Activated naive CD8-positive, alpha-beta T cell treated with anti-CD3 and anti-CD28 coated beads, Interleukin-2, amount 50 U/mL, for 24 hours (primary cell): ENCODE data around the gene HIRA.
"Not testable (repeated sequence)": the region's sequence is repeated elsewhere in the genome, so short reads cannot be mapped to it uniquely, and the experiment has no call there.

Experiments used
- ATAC-seq: fragments of 150-1000 bp; cut with Tn5 transposase; one replicate; pipeline ENCODE4 v1.10.0; 2021
- DNase-seq: peaks from one replicate; pipeline ENCODE4 v3.0.0; 2021
- H3K27ac Mint-ChIP-seq: one replicate; pipeline ENCODE4 v1.8.0; 2021; ENCODE audit warnings: mild to moderate bottlenecking, mixed read lengths
- H3K27me3 Mint-ChIP-seq: one replicate; pipeline ENCODE4 v1.8.0; 2021; ENCODE audit warnings: mixed read lengths
- H3K36me3 Mint-ChIP-seq: one replicate; pipeline ENCODE4 v1.8.0; 2021; ENCODE audit warnings: low read depth, mixed read lengths
- H3K4me1 Mint-ChIP-seq: one replicate; pipeline ENCODE4 v1.8.0; 2021; ENCODE audit warnings: mixed read lengths
- H3K4me3 Mint-ChIP-seq: one replicate; pipeline ENCODE4 v1.8.0; 2021; ENCODE audit warnings: mild to moderate bottlenecking, moderate library complexity, mixed read lengths
- H3K9me3 Mint-ChIP-seq: one replicate; pipeline ENCODE4 v1.8.0; 2021; ENCODE audit warnings: mixed read lengths

HIRA gene

GRCh38 chr22:19320136-19320535, 111.4 kb downstream of the HIRA start:
- DNase-seq, ATAC-seq, H3K4me1 Mint-ChIP-seq, H3K4me3 Mint-ChIP-seq, H3K27me3 Mint-ChIP-seq, H3K27ac Mint-ChIP-seq, H3K36me3 Mint-ChIP-seq: not testable (repeated sequence)
- H3K9me3 Mint-ChIP-seq = peaks cover 33% of the 10 kb centered on the region

GRCh38 chr22:19319281-19319680, 112.3 kb downstream of the HIRA start:
- Mint-ChIP-seq H3K27me3 (peaks cover 1% of the 10 kb centered on the region), H3K9me3 (peaks cover 35% of the 10 kb centered on the region), H3K27ac (no peak overlapping the region), H3K36me3 (peaks cover under 1% of the 10 kb centered on the region), H3K4me1 (no peaks in the 10 kb centered on the region), H3K4me3 (no peak overlapping the region)
- ATAC-seq = no peak
- DNase-seq = no peak

GRCh38 chr22:19317865-19318264, 113.7 kb downstream of the HIRA start:
- peaks cover 3% of the 10 kb centered on the region for H3K27me3 Mint-ChIP-seq
- no peak overlapping the region for H3K4me3 Mint-ChIP-seq
- H3K27ac Mint-ChIP-seq = no peak overlapping the region
- peaks cover 4% of the 10 kb centered on the region for H3K36me3 Mint-ChIP-seq
- DNase-seq (no peak), ATAC-seq (no peak)
- H3K9me3 Mint-ChIP-seq = peaks cover 38% of the 10 kb centered on the region
- H3K4me1 Mint-ChIP-seq = no peaks in the 10 kb centered on the region

GRCh38 chr22:19307872-19308271, 123.7 kb downstream of the HIRA start:
- H3K36me3 Mint-ChIP-seq = no peaks in the 10 kb centered on the region

GRCh38 chr22:19306535-19306934, 125.0 kb downstream of the HIRA start:
- DNase-seq, ATAC-seq, H3K9me3 Mint-ChIP-seq, H3K27me3 Mint-ChIP-seq, H3K36me3 Mint-ChIP-seq, H3K4me1 Mint-ChIP-seq, H3K4me3 Mint-ChIP-seq, H3K27ac Mint-ChIP-seq: not testable (repeated sequence)

More at GRCh38 chr22:19307872-19308271, 123.7 kb downstream of the HIRA start:
- Mint-ChIP-seq H3K27ac (no peak overlapping the region), H3K9me3 (peaks cover 4% of the 10 kb centered on the region), H3K4me1 (no peaks in the 10 kb centered on the region), H3K4me3 (no peak overlapping the region), H3K27me3 (peaks cover 1% of the 10 kb centered on the region)
- DNase-seq (no peak), ATAC-seq (no peak)

GRCh38 chr22:19304547-19304946, 127.0 kb downstream of the HIRA start:
- H3K9me3 Mint-ChIP-seq = no peaks in the 10 kb centered on the region
- ATAC-seq (no peak), DNase-seq (no peak)
- peaks cover 3% of the 10 kb centered on the region for H3K27me3 Mint-ChIP-seq
- H3K4me3 Mint-ChIP-seq = no peak overlapping the region
- H3K27ac Mint-ChIP-seq = no peak overlapping the region
- H3K36me3 Mint-ChIP-seq = no peaks in the 10 kb centered on the region
- H3K4me1 Mint-ChIP-seq = no peaks in the 10 kb centered on the region

- H3K27me3 Mint-ChIP-seq = peaks cover 3% of the 10 kb centered on the region
- H3K36me3 Mint-ChIP-seq = no peaks in the 10 kb centered on the region
These were observed 127.7 kb downstream of the HIRA start for GRCh38 chr22:19303785-19304184.

GRCh38 chr22:19295733-19296132, 135.8 kb downstream of the HIRA start:
- no peak overlapping the region for H3K27ac Mint-ChIP-seq
- DNase-seq (no peak), ATAC-seq (no peak)
- H3K27me3 Mint-ChIP-seq = peaks cover 4% of the 10 kb centered on the region
- H3K4me1 Mint-ChIP-seq = peaks cover 10% of the 10 kb centered on the region
- no peaks in the 10 kb centered on the region for H3K9me3 Mint-ChIP-seq
- H3K4me3 Mint-ChIP-seq = no peak overlapping the region
- H3K36me3 Mint-ChIP-seq = no peaks in the 10 kb centered on the region

More at GRCh38 chr22:19303785-19304184, 127.7 kb downstream of the HIRA start:
- ATAC-seq (no peak), DNase-seq (no peak)
- no peak overlapping the region for H3K4me3 Mint-ChIP-seq
- H3K27ac Mint-ChIP-seq = no peak overlapping the region
- H3K4me1 Mint-ChIP-seq = no peaks in the 10 kb centered on the region
- H3K9me3 Mint-ChIP-seq = no peaks in the 10 kb centered on the region

GRCh38 chr22:19292458-19293230, 138.9 kb downstream of the HIRA start:
- DNase-seq = no peak
- Mint-ChIP-seq H3K36me3 (no peaks in the 10 kb centered on the region), H3K27me3 (peaks cover 29% of the 10 kb centered on the region), H3K4me1 (peaks cover 25% of the 10 kb centered on the region), H3K9me3 (no peaks in the 10 kb centered on the region), H3K4me3 (peak overlapping the region; percentile 85), H3K27ac (peak overlapping the region; percentile 79)
- no peak for ATAC-seq

- DNase-seq = peak; percentile 80
- Mint-ChIP-seq H3K9me3 (no peaks in the 10 kb centered on the region), H3K27me3 (peaks cover 37% of the 10 kb centered on the region), H3K4me3 (peak within 1 kb of the TSS; percentile 85), H3K36me3 (no peaks in the 10 kb centered on the region), H3K4me1 (peaks cover 25% of the 10 kb centered on the region), H3K27ac (peak within 1 kb of the TSS; percentile 79)
- peak; percentile 68 for ATAC-seq
These were observed 139.7 kb downstream of the HIRA start, which contains the start of gene CLTCL1 for GRCh38 chr22:19291580-19292457. TSS of gene CLTCL1 (minus strand) at chr22:19291719. CDS start at chr22:19291641, 78 bp downstream.

- DNase-seq (peak; percentile 34), ATAC-seq (peak; percentile 33)
- Mint-ChIP-seq H3K9me3 (no peaks in the 10 kb centered on the region), H3K27me3 (peaks cover 37% of the 10 kb centered on the region), H3K4me1 (peaks cover 25% of the 10 kb centered on the region), H3K4me3 (peak overlapping the region; percentile 68), H3K27ac (no peak overlapping the region), H3K36me3 (no peaks in the 10 kb centered on the region)
These were observed 140.3 kb downstream of the HIRA start for GRCh38 chr22:19291218-19291579.

- Mint-ChIP-seq H3K27me3 (peaks cover 35% of the 10 kb centered on the region), H3K9me3 (no peaks in the 10 kb centered on the region), H3K4me1 (peaks cover 25% of the 10 kb centered on the region), H3K4me3 (peak overlapping the region; percentile 68), H3K27ac (no peak overlapping the region), H3K36me3 (no peaks in the 10 kb centered on the region)
- DNase-seq (no peak), ATAC-seq (no peak)
These were observed 140.9 kb downstream of the HIRA start for GRCh38 chr22:19290400-19291217.

GRCh38 chr22:19289475-19290161, 141.9 kb downstream of the HIRA start:
- Mint-ChIP-seq H3K4me1 (peaks cover 25% of the 10 kb centered on the region), H3K4me3 (no peak overlapping the region), H3K9me3 (no peaks in the 10 kb centered on the region), H3K27ac (no peak overlapping the region), H3K27me3 (peaks cover 35% of the 10 kb centered on the region), H3K36me3 (no peaks in the 10 kb centered on the region)
- DNase-seq = peak; percentile 16
- no peak for ATAC-seq

GRCh38 chr22:19287889-19288288, 143.6 kb downstream of the HIRA start:
- ATAC-seq = no peak
- Mint-ChIP-seq H3K27ac (no peak overlapping the region), H3K4me3 (no peak overlapping the region), H3K9me3 (no peaks in the 10 kb centered on the region), H3K27me3 (peaks cover 35% of the 10 kb centered on the region), H3K4me1 (peaks cover 25% of the 10 kb centered on the region), H3K36me3 (no peaks in the 10 kb centered on the region)
- no peak for DNase-seq
